ENCODE measurements around the gene IFI27L2.

DNA sequence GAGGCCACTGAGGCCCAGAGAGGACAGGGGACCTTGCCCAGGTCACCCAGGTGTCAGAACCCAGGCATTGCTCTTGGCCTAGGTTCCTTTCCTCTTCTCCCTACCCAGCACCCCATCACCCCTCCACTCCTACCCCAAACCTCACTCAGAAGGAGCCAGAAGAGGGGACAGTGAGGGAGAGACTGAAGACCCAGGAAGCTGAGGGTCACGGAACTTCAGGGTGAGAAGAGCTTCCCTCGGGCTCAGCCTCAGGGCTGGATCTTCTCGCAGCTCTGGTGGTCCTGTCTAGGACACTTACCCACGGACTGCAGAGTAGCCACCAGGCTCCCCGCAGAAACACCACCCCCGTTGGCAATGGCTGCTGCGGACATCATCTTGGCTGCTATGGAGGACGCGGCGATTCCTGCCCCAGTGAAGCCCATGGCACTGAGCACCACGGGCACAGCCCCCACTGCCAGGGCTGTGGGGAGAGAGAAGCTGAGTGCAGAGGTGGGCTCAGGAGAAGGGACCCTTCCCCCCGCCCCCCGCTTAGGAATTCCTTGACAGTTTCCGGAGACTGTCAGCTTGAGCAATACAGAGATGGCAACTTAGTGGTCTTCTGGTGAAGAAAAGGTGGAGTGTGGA lies 1.1 kb downstream of the IFI27L2 start:
- TF ChIP-seq, protein P1, sequence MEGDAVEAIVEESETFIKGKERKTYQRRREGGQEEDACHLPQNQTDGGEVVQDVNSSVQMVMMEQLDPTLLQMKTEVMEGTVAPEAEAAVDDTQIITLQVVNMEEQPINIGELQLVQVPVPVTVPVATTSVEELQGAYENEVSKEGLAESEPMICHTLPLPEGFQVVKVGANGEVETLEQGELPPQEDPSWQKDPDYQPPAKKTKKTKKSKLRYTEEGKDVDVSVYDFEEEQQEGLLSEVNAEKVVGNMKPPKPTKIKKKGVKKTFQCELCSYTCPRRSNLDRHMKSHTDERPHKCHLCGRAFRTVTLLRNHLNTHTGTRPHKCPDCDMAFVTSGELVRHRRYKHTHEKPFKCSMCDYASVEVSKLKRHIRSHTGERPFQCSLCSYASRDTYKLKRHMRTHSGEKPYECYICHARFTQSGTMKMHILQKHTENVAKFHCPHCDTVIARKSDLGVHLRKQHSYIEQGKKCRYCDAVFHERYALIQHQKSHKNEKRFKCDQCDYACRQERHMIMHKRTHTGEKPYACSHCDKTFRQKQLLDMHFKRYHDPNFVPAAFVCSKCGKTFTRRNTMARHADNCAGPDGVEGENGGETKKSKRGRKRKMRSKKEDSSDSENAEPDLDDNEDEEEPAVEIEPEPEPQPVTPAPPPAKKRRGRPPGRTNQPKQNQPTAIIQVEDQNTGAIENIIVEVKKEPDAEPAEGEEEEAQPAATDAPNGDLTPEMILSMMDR (IDR thresholded peaks at IDR 0.05; ENCODE audit: low read length) = no peak
- no peak for TF ChIP-seq EZH2 (IDR thresholded peaks at IDR 0.05; ENCODE audit: borderline replicate concordance, low read length)

Measured in OCI-LY1 (cell line).